Esophagus squamous epithelium (tissue), 5 donors: ENCODE measurements around the gene GPSM1. TPM values are rescaled to one million over a fixed set of nuclear protein-coding genes. Genes with fewer than 3 reads are reported as not detected.
A peak's percentile ranks its signal among the peaks of the same experiment; 100 is the strongest.

Experiments
- DNase-seq: peaks from one replicate; lab custom pipeline; 2025; lab: John Stamatoyannopoulos, UW
- H3K27ac ChIP-seq, 4 donors: fragments of 200-600 bp; sonication (generic); one replicate each; pipeline ENCODE4 v1.5.1; 2016 to 2019; ENCODE audit warnings: mild to moderate bottlenecking in 1 of 4
- H3K27me3 ChIP-seq, 4 donors: fragments of 200-600 bp; sonication (generic); 1 replicate in 3 of 4; 2 replicates in 1 of 4; pipeline versions ENCODE4 v1.5.1 to v1.6.0; 2017 to 2021; ENCODE audit warnings: antibody characterized with exemption in 1 of 4
- H3K36me3 ChIP-seq, 3 donors: fragments of 200-600 bp; sonication (generic); one replicate each; pipeline ENCODE4 v1.5.1; 2016 to 2019
- H3K4me1 ChIP-seq, 3 donors: fragments of 200-600 bp; sonication (generic); one replicate each; pipeline ENCODE4 v1.5.1; 2017 to 2019
- H3K4me3 ChIP-seq, 4 donors: fragments of 200-600 bp; sonication (generic); 1 replicate in 3 of 4; 2 replicates in 1 of 4; pipeline ENCODE4 v1.5.1; 2016 to 2019; ENCODE audit warnings: mild to moderate bottlenecking in 2 of 4, moderate library complexity in 1 of 4
- H3K9me3 ChIP-seq, 3 donors: fragments of 200-600 bp; sonication (generic); one replicate each; pipeline ENCODE4 v1.5.1; 2016 to 2019
- CTCF ChIP-seq, 6 experiments: fragments of 450-650 bp in 4 of 6; fragments of 200-600 bp in 2 of 6; sonication (generic) in 2 of 6; IDR thresholded peaks; one replicate each; pipeline ENCODE4 v1.5.1; 2016 to 2019; ENCODE audit warnings: antibody characterized with exemption in 6 of 6, mild to moderate bottlenecking in 4 of 6, moderate library complexity in 4 of 6
- POLR2A ChIP-seq, 4 donors: fragments of 450-650 bp; IDR thresholded peaks; one replicate each; pipeline ENCODE4 v1.6.1; 2017; ENCODE audit warnings: antibody characterized with exemption in 4 of 4, mild to moderate bottlenecking in 4 of 4, moderate library complexity in 3 of 4
- WGBS, 2 donors: methylation state at CpG; one replicate each; pipeline ENCODE4 v1.1.5; 2018; 5-methylcytosine and 5-hydroxymethylcytosine counted together
- intact Hi-C: fragments of 100-400 bp; cut with DNase I; formaldehyde crosslinking; loops from one replicate; pipeline ENCODE4 v1.15.0; 2022
- total RNA-seq, 4 donors: library from RNA; depleted of rRNA; stranded (reverse); fragments of >200 nt; gene quantifications; one replicate each; pipeline ENCODE4 v1.1.0, GENCODE V29; 2016
- donor health status: DM: yes; HTN: yes; CAD: no.

Gene GPSM1
- total RNA-seq, 4 donors from 2014 or later = 0.72 to 8.2 (median 1.9) TPM

- no peaks in the 10 kb centered on the region for H3K9me3 ChIP-seq
- WGBS, 2 donors = 1% methylated on average over 22 of the region's 97 CpGs; no CpG with 5 or more reads in 1 of the 2 donors
- peaks cover 16 to 48% (median 19%) of the 10 kb centered on the region in 3 donors for H3K4me1 ChIP-seq
- TF ChIP-seq POLR2A (IDR thresholded peaks at IDR 0.05) (peak in 3 of 4 donors; percentile 40 to 82 (median 66)), CTCF (IDR thresholded peaks at IDR 0.05) (peak; percentile 95 to 100 (median 99))
- peaks cover 0 to 18% (median 0%) of the 10 kb centered on the region in 4 donors for H3K27me3 ChIP-seq
- intact Hi-C loops = no loop called here
- peak within 1 kb of the TSS; percentile 90 to 99 (median 95) for H3K27ac ChIP-seq
- H3K36me3 ChIP-seq = peaks cover 0 to under 1% (median 0%) of the 10 kb centered on the region in 3 donors
- DNase-seq = peak; percentile 69
- peak within 1 kb of the TSS; percentile 80 to 98 (median 92) for H3K4me3 ChIP-seq
These were observed 36.0 kb downstream of the GPSM1 start, which contains the start of gene DNLZ for GRCh38 chr9:136363106-136363948. DNLZ (minus strand) TSS chr9:136363744; CDS start chr9:136363714, 30 bp downstream.

- WGBS, 2 donors = 13% methylated on average over 11 of the region's 54 CpGs; no CpG with 5 or more reads in 1 of the 2 donors
- Histone ChIP-seq H3K36me3 (no peaks in the 10 kb centered on the region), H3K4me1 (peaks cover 16 to 48% (median 19%) of the 10 kb centered on the region in 3 donors), H3K27ac (peak overlapping the region in 2 of 4 donors; percentile 95 to 99), H3K4me3 (peak overlapping the region; percentile 80 to 98 (median 92)), H3K27me3 (peaks cover 0 to 18% (median 0%) of the 10 kb centered on the region in 4 donors), H3K9me3 (no peaks in the 10 kb centered on the region)
- no peak for DNase-seq
- TF ChIP-seq POLR2A (IDR thresholded peaks at IDR 0.05) (no peak), CTCF (IDR thresholded peaks at IDR 0.05) (peak in 1 of 6 experiments; percentile 17)
- intact Hi-C loops = no loop called here
These were observed 36.8 kb downstream of the GPSM1 start for GRCh38 chr9:136363949-136364748.

GRCh38 chr9:136364942-136365774 is 37.8 kb downstream of the GPSM1 start:
- intact Hi-C loops = no loop called here
- H3K27me3 ChIP-seq = peaks cover 0 to 18% (median 0%) of the 10 kb centered on the region in 4 donors
- H3K9me3 ChIP-seq = no peaks in the 10 kb centered on the region
- H3K4me1 ChIP-seq = peaks cover 16 to 48% (median 19%) of the 10 kb centered on the region in 3 donors
- no peak for DNase-seq
- 70% methylated on average over 9 of the region's 31 CpGs; no CpG with 5 or more reads in 1 of the 2 donors for WGBS, 2 donors
- TF ChIP-seq CTCF (IDR thresholded peaks at IDR 0.05) (no peak), POLR2A (IDR thresholded peaks at IDR 0.05) (no peak)
- H3K36me3 ChIP-seq = no peaks in the 10 kb centered on the region
- H3K4me3 ChIP-seq = no peak overlapping the region
- H3K27ac ChIP-seq = no peak overlapping the region

DNA sequence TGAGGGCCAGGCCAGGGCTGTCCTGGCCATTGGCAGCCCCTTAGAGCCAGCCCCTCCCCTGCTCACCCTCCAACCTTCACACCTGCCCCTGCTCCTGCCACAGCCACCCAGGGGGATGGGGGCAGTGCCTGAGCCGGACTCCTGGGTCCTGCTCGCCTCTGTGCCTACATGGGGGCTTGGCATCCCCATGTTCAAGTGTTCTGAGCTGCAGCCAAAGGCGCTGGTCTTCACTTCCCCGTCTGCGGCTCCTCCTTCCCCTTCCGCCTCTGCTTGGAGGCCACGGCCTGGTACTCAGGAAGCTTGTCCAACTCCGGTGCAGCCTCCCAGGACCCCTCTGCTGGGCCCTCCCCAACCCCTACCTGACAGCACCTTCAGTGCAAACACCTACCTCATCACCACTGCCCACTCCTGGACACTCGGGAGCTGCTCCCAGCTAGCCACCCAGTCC is 38.5 kb downstream of the GPSM1 start:
- Histone ChIP-seq H3K4me1 (peaks cover 16 to 44% (median 19%) of the 10 kb centered on the region in 3 donors), H3K36me3 (no peaks in the 10 kb centered on the region), H3K4me3 (no peak overlapping the region), H3K27me3 (peaks cover 0 to 18% (median 0%) of the 10 kb centered on the region in 4 donors), H3K9me3 (no peaks in the 10 kb centered on the region), H3K27ac (no peak overlapping the region)
- 49 to 65% methylated on average over 2 to 8 of the region's 9 CpGs for WGBS, 2 donors
- DNase-seq = no peak
- TF ChIP-seq POLR2A (IDR thresholded peaks at IDR 0.05) (no peak), CTCF (IDR thresholded peaks at IDR 0.05) (no peak)
- intact Hi-C loops = no loop called here
